ENCODE results near the gene HTATSF1.

Gene HTATSF1

DNA sequence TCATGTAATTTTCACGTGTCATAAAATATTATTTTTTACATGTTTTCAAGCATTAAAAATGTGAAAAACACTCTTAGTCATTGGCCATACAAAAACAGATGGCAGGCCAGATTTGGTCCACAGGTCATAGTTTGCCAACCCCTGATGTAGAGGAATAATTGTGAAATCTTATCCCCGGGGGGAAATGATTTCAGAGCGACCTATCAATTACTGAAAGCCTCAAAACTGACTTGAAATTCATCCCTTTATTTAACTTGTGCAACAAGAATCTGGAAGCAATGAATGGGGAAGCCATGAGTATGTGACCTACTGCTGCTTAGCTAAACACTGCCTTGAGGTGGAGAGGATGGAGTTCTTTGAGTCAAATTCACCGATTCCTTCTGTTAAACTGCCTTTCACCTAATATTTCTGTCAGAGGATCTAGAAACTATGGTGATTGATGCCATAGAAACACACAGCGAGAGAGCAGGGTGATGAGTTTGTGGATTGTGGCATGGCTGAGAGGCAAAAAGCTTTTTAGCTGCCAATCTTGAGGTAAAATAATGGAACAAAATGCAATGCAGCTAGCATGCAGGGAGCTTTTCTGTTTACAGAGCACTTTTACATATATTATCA lies 40.0 kb upstream of the HTATSF1 start:
- no peaks in the 10 kb centered on the region for H3K27me3 ChIP-seq (ENCODE audit: control insufficient read depth in 1 of 2, insufficient read depth in 1 of 2, low read length in 2 of 2)
- H3K23ac ChIP-seq (ENCODE audit: low read length in 2 of 2) = no peak overlapping the region
- H3K14ac ChIP-seq (ENCODE audit: low read length in 2 of 2) = no peak overlapping the region
- no peak overlapping the region for H3K18ac ChIP-seq (ENCODE audit: low read depth in 1 of 2, low read length in 2 of 2)
- H2BK15ac ChIP-seq (ENCODE audit: low read depth, poor library complexity, severe bottlenecking) = no peak overlapping the region
- no peak overlapping the region for H3K4me3 ChIP-seq (ENCODE audit: insufficient read depth in 1 of 2, low read depth in 1 of 2, low read length in 2 of 2)
- H3K4ac ChIP-seq (ENCODE audit: low read depth in 1 of 2, low read length in 2 of 2) = no peak overlapping the region
- H3K4me2 ChIP-seq (ENCODE audit: low read length, poor library complexity, severe bottlenecking) = no peak overlapping the region
- no peak overlapping the region for H2BK5ac ChIP-seq (ENCODE audit: low read depth, low read length, poor library complexity, severe bottlenecking)
- H4K8ac ChIP-seq (ENCODE audit: low read length) = no peak overlapping the region
- no peak overlapping the region for H4K91ac ChIP-seq (ENCODE audit: low read length)
- H3K36me3 ChIP-seq (ENCODE audit: control insufficient read depth in 1 of 2, insufficient read depth in 2 of 2, low read depth in 1 of 2, low read length in 2 of 2) = no peaks in the 10 kb centered on the region
- 40% methylated on average over 1 of the region's 5 CpGs for WGBS
- H2AK5ac ChIP-seq (ENCODE audit: low read length, severe bottlenecking) = no peak overlapping the region
- no peak overlapping the region for H3K27ac ChIP-seq (ENCODE audit: low read length, poor library complexity, severe bottlenecking)
- H2BK12ac ChIP-seq (ENCODE audit: low read length in 2 of 2) = no peak overlapping the region
- DNase-seq = no peak
- no peaks in the 10 kb centered on the region for H3K9me3 ChIP-seq (ENCODE audit: control insufficient read depth, low read length)
- no peak overlapping the region for H2BK120ac ChIP-seq (ENCODE audit: low read depth, low read length)
- H3K4me1 ChIP-seq (ENCODE audit: control insufficient read depth, insufficient read depth, low read depth, low read length) = no peaks in the 10 kb centered on the region
- H3K79me1 ChIP-seq (replicated peaks; ENCODE audit: low read length, poor library complexity, severe bottlenecking) = no peaks in the 10 kb centered on the region
- H2AFZ ChIP-seq (ENCODE audit: low read depth, low read length) = no peak overlapping the region
- H3K9ac ChIP-seq (ENCODE audit: low read length) = no peak overlapping the region

DNA sequence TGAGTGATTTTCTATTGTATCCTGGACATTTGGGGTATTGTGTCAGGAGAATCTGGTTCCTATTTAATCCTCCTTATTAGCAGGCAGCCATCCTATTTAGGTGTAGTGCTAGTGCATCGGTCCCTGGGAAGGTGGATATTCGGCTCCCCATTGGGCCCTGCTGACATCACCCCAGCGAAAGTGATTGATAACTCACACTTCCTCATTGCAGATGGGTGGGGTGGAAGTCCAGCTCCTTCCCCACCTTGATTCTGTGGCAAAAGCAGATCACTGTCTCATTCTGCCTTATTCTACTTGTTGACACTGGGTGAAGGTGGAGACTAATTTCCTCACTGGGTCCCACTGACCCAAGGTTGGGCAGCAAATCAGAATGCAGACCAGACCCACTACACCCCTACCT lies 32.8 kb upstream of the HTATSF1 start:
- no peak overlapping the region for H3K14ac ChIP-seq (ENCODE audit: low read length in 2 of 2)
- no peaks in the 10 kb centered on the region for H3K4me1 ChIP-seq (ENCODE audit: control insufficient read depth, insufficient read depth, low read depth, low read length)
- H3K23ac ChIP-seq (ENCODE audit: low read length in 2 of 2) = no peak overlapping the region
- H3K18ac ChIP-seq (ENCODE audit: low read depth in 1 of 2, low read length in 2 of 2) = no peak overlapping the region
- no peak overlapping the region for H3K4me2 ChIP-seq (ENCODE audit: low read length, poor library complexity, severe bottlenecking)
- H2BK12ac ChIP-seq (ENCODE audit: low read length in 2 of 2) = no peak overlapping the region
- H3K79me1 ChIP-seq (replicated peaks; ENCODE audit: low read length, poor library complexity, severe bottlenecking) = no peaks in the 10 kb centered on the region
- H2AFZ ChIP-seq (ENCODE audit: low read depth, low read length) = no peak overlapping the region
- no peak overlapping the region for H2AK5ac ChIP-seq (ENCODE audit: low read length, severe bottlenecking)
- 60% methylated on average over 3 of the region's 3 CpGs for WGBS
- no peak overlapping the region for H2BK15ac ChIP-seq (ENCODE audit: low read depth, poor library complexity, severe bottlenecking)
- peaks cover 0 to 7% of the 10 kb centered on the region in 2 experiments for H3K27me3 ChIP-seq (ENCODE audit: control insufficient read depth in 1 of 2, insufficient read depth in 1 of 2, low read length in 2 of 2)
- no peak overlapping the region for H2BK120ac ChIP-seq (ENCODE audit: low read depth, low read length)
- DNase-seq = no peak
- H3K36me3 ChIP-seq (ENCODE audit: control insufficient read depth in 1 of 2, insufficient read depth in 2 of 2, low read depth in 1 of 2, low read length in 2 of 2) = no peaks in the 10 kb centered on the region
- H3K9ac ChIP-seq (ENCODE audit: low read length) = no peak overlapping the region
- no peak overlapping the region for H3K27ac ChIP-seq (ENCODE audit: low read length, poor library complexity, severe bottlenecking)
- no peaks in the 10 kb centered on the region for H3K9me3 ChIP-seq (ENCODE audit: control insufficient read depth, low read length)
- no peak overlapping the region for H3K4ac ChIP-seq (ENCODE audit: low read depth in 1 of 2, low read length in 2 of 2)
- no peak overlapping the region for H4K8ac ChIP-seq (ENCODE audit: low read length)
- H4K91ac ChIP-seq (ENCODE audit: low read length) = no peak overlapping the region
- no peak overlapping the region for H2BK5ac ChIP-seq (ENCODE audit: low read depth, low read length, poor library complexity, severe bottlenecking)
- no peak overlapping the region for H3K4me3 ChIP-seq (ENCODE audit: insufficient read depth in 1 of 2, low read depth in 1 of 2, low read length in 2 of 2)

- Histone ChIP-seq H3K4ac (ENCODE audit: low read depth in 1 of 2, low read length in 2 of 2) (no peak overlapping the region), H2AK5ac (ENCODE audit: low read length, severe bottlenecking) (no peak overlapping the region), H3K79me1 (replicated peaks; ENCODE audit: low read length, poor library complexity, severe bottlenecking) (no peaks in the 10 kb centered on the region), H3K18ac (ENCODE audit: low read depth in 1 of 2, low read length in 2 of 2) (no peak overlapping the region), H3K4me3 (ENCODE audit: insufficient read depth in 1 of 2, low read depth in 1 of 2, low read length in 2 of 2) (no peak overlapping the region), H2BK5ac (ENCODE audit: low read depth, low read length, poor library complexity, severe bottlenecking) (no peak overlapping the region), H3K36me3 (ENCODE audit: control insufficient read depth in 1 of 2, insufficient read depth in 2 of 2, low read depth in 1 of 2, low read length in 2 of 2) (no peaks in the 10 kb centered on the region), H3K27me3 (ENCODE audit: control insufficient read depth in 1 of 2, insufficient read depth in 1 of 2, low read length in 2 of 2) (peaks cover 0 to 18% of the 10 kb centered on the region in 2 experiments), H3K4me1 (ENCODE audit: control insufficient read depth, insufficient read depth, low read depth, low read length) (no peaks in the 10 kb centered on the region), H3K23ac (ENCODE audit: low read length in 2 of 2) (no peak overlapping the region), H3K27ac (ENCODE audit: low read length, poor library complexity, severe bottlenecking) (no peak overlapping the region), H3K14ac (ENCODE audit: low read length in 2 of 2) (no peak overlapping the region), H2AFZ (ENCODE audit: low read depth, low read length) (no peak overlapping the region), H2BK12ac (ENCODE audit: low read length in 2 of 2) (no peak overlapping the region), H2BK15ac (ENCODE audit: low read depth, poor library complexity, severe bottlenecking) (no peak overlapping the region), H4K91ac (ENCODE audit: low read length) (no peak overlapping the region), H2BK120ac (ENCODE audit: low read depth, low read length) (no peak overlapping the region), H3K9ac (ENCODE audit: low read length) (no peak overlapping the region), H4K8ac (ENCODE audit: low read length) (no peak overlapping the region), H3K9me3 (ENCODE audit: control insufficient read depth, low read length) (no peaks in the 10 kb centered on the region), H3K4me2 (ENCODE audit: low read length, poor library complexity, severe bottlenecking) (no peak overlapping the region)
- DNase-seq = no peak
- WGBS = 30% methylated on average over 3 of the region's 3 CpGs
These were observed 30.1 kb upstream of the HTATSF1 start for GRCh38 chrX:136467303-136467702.

DNA sequence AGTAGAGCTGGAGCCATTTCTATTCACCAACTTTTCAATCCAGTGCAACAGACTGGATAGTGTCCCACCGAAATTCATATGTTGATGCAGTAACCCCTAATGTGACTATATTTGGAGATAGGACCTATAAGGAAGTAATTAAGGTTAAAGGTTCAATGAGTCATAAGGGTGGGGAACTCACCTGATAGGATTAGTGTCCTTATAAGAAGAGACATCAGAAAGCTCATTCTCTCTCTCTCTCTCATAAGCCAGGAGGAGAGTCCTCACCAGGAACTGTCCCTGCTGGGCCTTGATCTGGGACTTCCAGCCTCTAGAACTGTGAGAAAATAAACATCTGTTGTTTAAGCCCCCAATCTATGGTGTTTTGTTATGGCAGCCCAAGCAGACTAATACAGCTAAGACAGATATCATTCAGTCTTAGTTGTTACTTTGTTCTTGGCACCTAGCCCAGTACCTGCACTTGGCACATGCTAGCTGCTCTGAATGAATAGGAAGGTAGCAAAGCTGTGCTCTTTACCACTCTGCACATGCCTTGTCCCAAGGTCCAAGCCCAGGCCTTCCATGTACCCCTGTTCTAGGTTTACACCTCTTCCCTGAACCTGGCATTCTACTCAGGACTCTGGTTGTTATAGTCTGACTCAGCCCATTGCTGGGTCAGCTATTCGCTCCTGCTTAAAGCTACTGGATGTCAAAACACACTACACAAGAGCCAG lies 28.8 kb upstream of the HTATSF1 start:
- H2BK5ac ChIP-seq (ENCODE audit: low read depth, low read length, poor library complexity, severe bottlenecking) = no peak overlapping the region
- peaks cover 0 to 18% of the 10 kb centered on the region in 2 experiments for H3K27me3 ChIP-seq (ENCODE audit: control insufficient read depth in 1 of 2, insufficient read depth in 1 of 2, low read length in 2 of 2)
- H2AFZ ChIP-seq (ENCODE audit: low read depth, low read length) = no peak overlapping the region
- H4K8ac ChIP-seq (ENCODE audit: low read length) = no peak overlapping the region
- no peak overlapping the region for H2AK5ac ChIP-seq (ENCODE audit: low read length, severe bottlenecking)
- no peaks in the 10 kb centered on the region for H3K79me1 ChIP-seq (replicated peaks; ENCODE audit: low read length, poor library complexity, severe bottlenecking)
- no peak overlapping the region for H2BK120ac ChIP-seq (ENCODE audit: low read depth, low read length)
- no peak overlapping the region for H4K91ac ChIP-seq (ENCODE audit: low read length)
- no peaks in the 10 kb centered on the region for H3K4me1 ChIP-seq (ENCODE audit: control insufficient read depth, insufficient read depth, low read depth, low read length)
- no peak overlapping the region for H2BK12ac ChIP-seq (ENCODE audit: low read length in 2 of 2)
- 89% methylated on average over 1 of the region's 2 CpGs for WGBS
- H3K23ac ChIP-seq (ENCODE audit: low read length in 2 of 2) = no peak overlapping the region
- no peaks in the 10 kb centered on the region for H3K36me3 ChIP-seq (ENCODE audit: control insufficient read depth in 1 of 2, insufficient read depth in 2 of 2, low read depth in 1 of 2, low read length in 2 of 2)
- no peak overlapping the region for H2BK15ac ChIP-seq (ENCODE audit: low read depth, poor library complexity, severe bottlenecking)
- H3K4ac ChIP-seq (ENCODE audit: low read depth in 1 of 2, low read length in 2 of 2) = no peak overlapping the region
- H3K4me3 ChIP-seq (ENCODE audit: insufficient read depth in 1 of 2, low read depth in 1 of 2, low read length in 2 of 2) = no peak overlapping the region
- no peaks in the 10 kb centered on the region for H3K9me3 ChIP-seq (ENCODE audit: control insufficient read depth, low read length)
- H3K4me2 ChIP-seq (ENCODE audit: low read length, poor library complexity, severe bottlenecking) = no peak overlapping the region
- H3K9ac ChIP-seq (ENCODE audit: low read length) = no peak overlapping the region
- H3K14ac ChIP-seq (ENCODE audit: low read length in 2 of 2) = no peak overlapping the region
- no peak overlapping the region for H3K18ac ChIP-seq (ENCODE audit: low read depth in 1 of 2, low read length in 2 of 2)
- no peak overlapping the region for H3K27ac ChIP-seq (ENCODE audit: low read length, poor library complexity, severe bottlenecking)
- no peak for DNase-seq

All from mesenchymal stem cell (in vitro differentiated cells and primary cell).